Spleen (tissue), 7 donors: ENCODE results near the gene JMJD1C.

Experiments
- CTCF ChIP-seq, 11 experiments: fragments of 200-600 bp in 7 of 11; fragments of 450-650 bp in 4 of 11; sonication (generic) in 4 of 11; IDR thresholded peaks in 8 of 11; conservative IDR thresholded peaks in 3 of 11; 1 replicate in 7 of 11; 2 replicates in 4 of 11; pipeline versions ENCODE4 v1.4.0 to v1.8.0; 2016 to 2021; ENCODE audit warnings: antibody characterized with exemption in 11 of 11, inconsistent platforms in 4 of 11, mild to moderate bottlenecking in 1 of 11
- POLR2A ChIP-seq, 3 donors: fragments of 450-650 bp; IDR thresholded peaks; one replicate each; pipeline ENCODE4 v1.5.1; 2017; ENCODE audit warnings: antibody characterized with exemption in 3 of 3, mild to moderate bottlenecking in 1 of 3
- POLR2AphosphoS5 ChIP-seq, 3 donors: sonication (generic); formaldehyde crosslinking; IDR thresholded peaks; one replicate each; pipeline ENCODE4 v1.5.1; 2017; ENCODE audit warnings: antibody characterized with exemption in 3 of 3
- donor health status: DM: no; HTN: no; CAD: no; lungs with moderate emphysema.
- donor health status: DM: no; HTN: no; CAD: no.
- donor health status: DM: no; HTN: no; CAD: no.

- no peak for TF ChIP-seq POLR2AphosphoS5 (IDR thresholded peaks at IDR 0.05)
- TF ChIP-seq CTCF (IDR thresholded peaks at IDR 0.05 in 8 of 11, conservative IDR thresholded peaks at IDR 0.05 in 3 of 11): no peak
- no peak for TF ChIP-seq POLR2A (IDR thresholded peaks at IDR 0.05)
These were observed 50.0 kb downstream of the JMJD1C start for GRCh38 chr10:63415640-63416244.
